Prostate gland (tissue), 2 donors: Measurements from ENCODE around the gene USF1.

Experiments used
- CTCF ChIP-seq, 4 experiments: fragments of 200-600 bp in 2 of 4; fragments of 450-650 bp in 2 of 4; sonication (generic) in 2 of 4; IDR thresholded peaks; 1 replicate in 3 of 4; 2 replicates in 1 of 4; pipeline ENCODE4 v1.5.1; 2016 to 2019; ENCODE audit warnings: antibody characterized with exemption in 4 of 4, mild to moderate bottlenecking in 2 of 4, moderate library complexity in 2 of 4
- POLR2A ChIP-seq: fragments of 450-650 bp; IDR thresholded peaks from one replicate; pipeline ENCODE4 v1.6.1; 2016; ENCODE audit warnings: antibody characterized with exemption, mild to moderate bottlenecking
- POLR2AphosphoS5 ChIP-seq: sonication (generic); formaldehyde crosslinking; IDR thresholded peaks from one replicate; pipeline ENCODE4 v1.6.1; 2017; ENCODE audit warnings: antibody characterized with exemption

GRCh38 chr1:161082483-161082882 is 36.7 kb upstream of the USF1 start:
- TF ChIP-seq POLR2A (no peak), CTCF (IDR thresholded peaks at IDR 0.05) (no peak), POLR2AphosphoS5 (no peak)
